DMS114 treated with DMSO at 0.1 percent for 48 hours (cell line): ENCODE results near the gene TNS4.

ENCODE experiments used
- DNase-seq: peaks from one replicate; lab custom pipeline; 2025; ENCODE audit not compliant: unreplicated experiment; lab: John Stamatoyannopoulos, UW

The TNS4 gene

DNA sequence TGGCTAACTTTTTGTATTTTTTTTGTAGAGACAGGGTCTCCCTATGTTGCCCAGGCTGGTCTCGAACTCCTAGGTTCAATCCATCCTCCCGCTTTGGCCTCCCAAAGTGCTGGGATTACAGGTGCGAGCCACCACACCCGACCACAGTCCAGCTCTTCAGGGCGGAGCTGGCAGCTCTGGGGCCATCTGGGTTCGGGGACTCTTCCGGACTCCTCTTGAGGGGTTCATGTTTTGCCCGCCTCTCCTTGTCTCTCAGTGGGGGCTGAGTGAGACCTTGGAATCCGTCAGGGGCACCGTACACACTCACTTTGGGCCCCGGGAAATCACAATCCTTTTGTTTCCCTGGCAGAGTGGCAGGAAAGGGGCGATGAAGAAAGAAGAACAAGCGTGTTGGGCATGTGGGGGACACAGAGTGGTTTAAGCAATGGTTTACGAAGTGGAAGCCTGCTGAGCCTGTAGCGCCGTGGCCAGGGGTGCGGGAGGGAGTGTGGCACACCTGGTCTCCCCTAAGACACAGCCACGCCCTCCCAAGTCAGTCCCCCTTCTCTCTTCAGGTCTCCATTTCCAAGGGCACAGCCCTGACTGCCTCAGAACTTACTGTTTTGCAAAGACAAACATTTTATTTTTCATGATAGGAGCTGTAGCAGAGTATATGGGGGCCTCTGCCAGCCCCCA lies 26.1 kb downstream of the TNS4 start:
- no peak for DNase-seq

DNA sequence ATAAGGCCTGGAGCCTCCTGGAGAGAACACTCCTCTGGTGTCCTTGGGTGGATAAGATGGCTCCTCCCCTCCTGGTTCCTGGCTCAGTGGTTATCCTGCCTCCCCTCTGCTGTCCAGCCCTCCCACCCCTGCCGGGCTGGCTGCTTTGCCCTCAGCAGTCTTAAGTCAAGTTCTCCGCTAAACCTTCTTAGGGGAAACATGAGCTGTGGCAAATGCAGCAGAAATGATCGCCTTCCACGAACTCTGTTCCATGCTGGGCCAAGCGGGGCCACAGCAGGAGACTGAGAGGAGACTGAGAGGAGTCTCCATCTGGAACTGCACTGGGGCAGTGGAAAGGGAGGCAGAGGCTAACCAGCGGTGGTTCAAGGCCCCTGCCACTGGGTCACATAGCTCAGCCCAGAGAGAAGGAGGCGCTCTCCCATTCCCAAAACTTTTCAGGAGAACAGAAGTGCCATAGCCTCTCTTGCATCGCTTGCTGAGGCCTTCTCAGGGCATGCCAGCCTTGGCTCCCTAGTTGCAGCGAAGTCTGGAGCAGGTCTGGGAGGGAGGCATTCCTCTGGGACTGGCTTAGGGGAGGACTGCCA lies 26.9 kb downstream of the TNS4 start:
- DNase-seq = no peak

DNA sequence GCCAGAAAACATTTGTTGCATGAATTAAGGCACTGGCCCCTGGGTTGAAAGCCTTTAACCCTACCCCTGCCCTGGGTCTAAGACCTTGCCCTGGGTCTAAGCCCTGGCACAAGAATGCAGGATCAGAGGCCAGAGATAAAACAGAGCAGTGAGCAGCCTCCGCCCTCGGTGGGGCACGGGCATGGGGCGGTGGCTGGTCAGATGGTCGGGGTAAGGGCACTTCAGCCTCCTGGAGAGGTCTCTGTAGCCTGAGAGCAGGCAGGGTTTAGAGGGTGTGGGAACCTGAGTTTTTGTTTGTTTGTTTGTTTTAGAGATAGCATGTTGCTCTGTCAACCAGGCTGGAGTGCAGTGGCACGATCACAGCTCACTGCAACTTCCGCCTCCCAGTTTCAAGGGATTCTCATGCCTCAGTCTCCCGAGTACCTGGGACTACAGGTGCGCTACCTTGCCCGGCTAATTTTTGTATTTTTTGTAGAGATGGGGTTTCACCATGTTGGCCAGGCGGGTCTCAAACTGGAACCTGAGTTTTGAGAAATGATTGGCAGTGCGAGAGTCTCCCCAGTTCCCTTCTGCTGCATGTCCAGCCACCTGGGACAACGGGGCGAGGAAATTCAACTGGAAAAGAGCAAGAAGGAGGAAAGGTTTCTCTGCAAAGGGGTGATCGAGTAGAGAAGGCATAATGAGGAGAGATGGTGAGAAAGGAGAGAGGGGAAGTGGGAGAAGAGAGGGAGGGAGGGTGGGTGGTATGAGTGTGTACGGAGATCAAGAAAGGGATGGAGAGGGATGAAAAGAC lies 27.7 kb downstream of the TNS4 start:
- DNase-seq = no peak

DNA sequence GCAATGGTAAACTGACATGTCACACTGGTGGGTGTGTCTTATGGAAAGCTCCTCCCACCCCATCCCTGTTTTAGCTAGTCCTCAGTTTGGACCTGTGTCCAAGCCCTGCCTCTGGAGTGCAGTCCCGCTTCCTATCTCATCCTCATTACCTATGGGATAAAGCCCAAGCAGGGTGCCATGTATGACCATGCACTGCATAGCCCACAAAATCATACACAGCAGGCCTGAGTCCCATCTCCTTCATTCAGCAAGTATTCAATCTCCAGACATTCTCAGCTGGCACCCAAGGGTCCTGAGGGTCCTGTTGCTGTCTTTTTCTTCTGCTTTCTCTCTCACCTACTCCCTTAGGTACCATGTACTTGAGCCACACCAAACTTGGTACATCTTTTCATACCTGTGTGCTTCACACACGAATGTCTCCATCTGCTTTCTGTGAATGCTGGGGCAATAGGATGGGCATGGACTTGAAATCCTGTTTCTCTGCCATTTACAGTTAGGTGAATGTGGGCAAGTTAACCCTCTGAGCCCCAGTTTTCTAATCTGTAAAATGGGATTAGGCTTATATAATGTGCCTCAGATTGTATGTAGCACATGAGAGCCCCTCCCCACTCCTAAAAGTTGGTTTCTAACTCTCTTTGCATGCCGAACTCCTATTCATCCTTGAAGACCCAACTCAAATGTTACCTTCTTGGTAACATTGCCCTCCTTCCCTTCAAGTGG lies 28.5 kb downstream of the TNS4 start:
- no peak for DNase-seq

DNA sequence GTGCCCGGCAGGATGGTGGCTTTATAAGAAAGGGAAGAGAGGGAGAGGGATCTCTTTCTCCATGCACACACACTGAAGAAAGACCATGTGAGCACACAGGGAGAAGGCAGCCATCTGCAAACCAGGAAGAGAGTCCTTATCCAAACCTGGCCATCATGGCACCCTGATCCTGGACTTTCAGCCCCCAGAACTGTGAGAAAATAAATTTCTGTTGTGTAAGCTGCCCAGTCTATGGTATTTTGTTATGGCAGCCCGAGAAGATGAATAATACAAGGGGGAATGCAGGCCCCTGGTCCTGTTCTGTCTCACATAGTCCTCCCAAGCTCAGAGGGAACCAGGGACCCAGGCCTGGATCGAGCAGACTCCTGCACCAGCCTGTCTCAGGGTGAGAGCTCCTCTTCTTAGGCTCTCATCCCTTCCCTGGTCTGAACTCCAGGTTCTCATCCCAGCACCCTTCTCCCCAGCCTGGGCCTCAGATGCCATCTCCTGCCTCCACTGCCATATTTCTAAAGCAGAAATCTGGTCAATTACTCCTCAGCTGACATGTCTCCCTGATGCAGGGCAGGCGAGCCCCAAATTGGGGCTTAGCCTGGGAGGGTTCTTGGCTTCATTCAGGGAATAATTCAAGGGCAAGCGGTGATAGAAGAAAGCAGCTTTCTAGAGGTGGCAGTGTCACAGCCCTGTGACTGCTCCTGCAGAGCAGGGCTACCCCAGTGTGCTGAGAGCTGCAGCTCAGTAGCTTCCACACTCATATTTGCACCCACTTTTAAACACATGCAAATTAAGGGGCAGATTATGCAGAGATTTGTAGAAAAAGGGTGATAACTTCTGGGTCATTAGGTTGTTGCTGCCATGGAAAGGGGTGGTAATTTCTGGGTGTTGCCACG lies 29.3 kb downstream of the TNS4 start:
- DNase-seq = no peak

DNA sequence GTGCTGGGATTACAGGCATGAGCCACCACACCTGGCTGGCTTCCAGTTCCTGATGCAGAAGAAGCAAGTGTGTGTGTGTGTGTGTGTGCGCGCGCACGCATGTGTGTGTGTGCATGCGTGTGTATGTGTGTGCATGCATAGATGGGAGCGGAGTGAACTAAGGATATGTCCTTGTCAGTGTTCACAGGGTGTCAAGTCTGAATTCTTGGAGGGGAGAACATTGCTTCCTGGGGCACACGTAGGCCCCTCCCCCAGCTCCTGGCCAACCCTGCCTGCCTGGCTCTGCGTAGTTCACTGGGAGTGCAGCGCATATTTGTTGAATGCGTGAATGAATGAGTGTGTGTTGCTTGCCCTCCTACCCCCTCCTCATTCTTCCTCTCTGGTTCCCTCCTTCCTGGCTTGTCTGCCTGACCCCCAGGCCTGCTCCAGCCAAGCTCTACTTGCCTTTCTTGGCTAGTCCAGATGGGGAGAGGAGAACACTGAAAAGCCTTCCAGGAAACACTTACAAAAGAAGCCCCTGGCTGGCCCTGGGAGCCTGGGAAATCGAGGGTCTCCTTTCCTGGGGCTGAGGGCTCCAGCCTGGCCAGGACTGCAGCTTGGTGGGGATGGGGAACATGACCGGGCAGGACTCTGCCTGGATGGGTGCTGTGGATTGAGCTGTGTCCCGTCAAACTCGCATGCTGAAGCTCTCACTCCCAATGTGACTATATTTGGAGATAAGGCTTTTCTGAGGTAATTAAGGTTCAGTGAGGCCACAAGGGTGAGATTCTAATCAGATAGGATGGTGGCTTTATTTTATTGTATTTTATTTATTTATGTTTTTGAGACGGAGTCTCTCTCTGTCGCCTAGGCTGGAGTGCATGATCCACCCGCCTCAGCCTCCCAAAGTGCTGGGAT lies 30.2 kb downstream of the TNS4 start:
- DNase-seq = no peak

DNA sequence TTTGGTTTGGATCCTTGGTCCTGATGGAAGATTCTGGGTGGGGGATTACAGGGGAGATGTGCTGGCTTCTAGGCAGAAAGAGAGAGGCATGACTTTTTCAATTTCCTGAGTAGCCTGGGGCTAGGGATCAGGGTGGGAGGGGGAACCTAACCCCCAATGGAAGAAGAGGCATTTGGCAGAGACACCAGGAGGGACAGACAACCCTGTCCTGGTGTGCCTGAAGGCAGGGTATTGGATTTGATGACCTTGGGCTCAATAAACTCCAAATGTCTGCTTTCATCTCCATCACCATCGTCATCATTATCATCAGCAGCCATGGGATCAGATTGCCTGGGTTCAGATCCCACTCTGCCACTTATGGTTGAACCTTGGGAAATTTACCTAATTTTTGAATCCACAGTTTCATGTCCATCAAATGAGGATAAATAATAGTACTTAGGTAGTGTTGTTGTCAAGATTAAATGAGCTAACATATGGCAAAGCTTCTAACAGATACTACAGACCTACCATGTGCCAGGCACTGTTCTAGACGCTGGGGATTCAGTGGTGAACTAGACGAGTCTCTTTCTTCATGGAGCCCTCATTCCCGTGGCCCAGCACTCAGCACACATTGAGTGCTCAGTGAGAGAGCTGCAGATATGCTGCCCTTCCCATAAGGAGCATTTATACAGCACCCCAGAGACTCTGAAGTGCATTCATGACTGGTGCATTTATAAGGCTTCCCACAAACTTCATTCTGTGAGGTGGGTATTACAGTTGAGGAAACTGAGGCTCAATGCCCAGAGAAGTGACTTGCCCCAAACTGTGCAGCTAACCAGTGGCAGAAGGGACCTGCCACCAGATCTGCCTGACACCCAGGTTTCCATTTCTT lies 31.4 kb downstream of the TNS4 start:
- DNase-seq = no peak

DNA sequence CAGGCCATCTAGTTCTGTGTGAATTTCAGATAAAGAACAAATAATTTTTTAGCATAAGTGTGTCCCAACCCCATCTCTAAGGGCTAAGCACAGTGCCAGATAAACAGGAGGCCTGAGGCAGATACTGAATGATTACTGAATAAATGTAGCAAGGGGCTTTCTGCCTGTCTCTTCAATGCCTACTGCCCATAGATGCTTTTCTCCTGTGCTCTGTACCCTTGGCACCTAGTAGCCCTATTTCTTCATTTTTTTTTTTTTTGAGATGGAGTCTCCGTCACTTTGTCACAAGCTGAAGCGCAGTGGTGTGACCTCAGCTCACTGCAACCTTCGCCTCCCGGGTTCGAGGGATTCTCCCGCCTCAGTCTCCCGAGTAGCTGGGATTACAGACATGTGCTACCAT lies 32.9 kb downstream of the TNS4 start:
- no peak for DNase-seq

DNA sequence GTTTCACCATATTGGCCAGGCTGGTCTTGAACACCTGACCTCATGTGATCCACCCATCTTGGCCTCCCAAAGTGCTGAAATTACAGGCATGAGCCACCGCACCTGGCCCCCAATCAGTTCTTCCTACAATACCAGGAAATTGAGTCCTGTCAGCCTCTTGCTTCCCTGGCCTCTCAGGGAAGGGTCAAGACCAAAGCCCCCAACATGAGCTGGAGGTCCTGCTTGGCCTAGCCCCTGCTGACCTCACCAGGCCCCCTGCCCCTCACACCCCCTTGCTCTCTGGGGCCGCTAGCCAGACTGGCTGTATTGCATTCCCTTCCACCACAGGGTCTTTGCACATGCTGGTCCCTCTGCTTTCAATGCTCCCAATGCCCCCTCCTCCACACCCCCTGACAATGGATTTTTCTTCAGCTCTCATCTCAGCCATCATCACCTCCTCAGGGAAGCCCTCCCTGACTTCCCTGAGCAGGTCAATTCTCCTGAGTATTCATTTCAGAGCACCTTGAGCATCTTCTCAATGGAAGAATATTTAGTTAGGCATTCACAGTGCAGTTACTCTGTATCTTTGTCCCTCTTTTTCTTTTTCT lies 34.0 kb downstream of the TNS4 start:
- no peak for DNase-seq

DNA sequence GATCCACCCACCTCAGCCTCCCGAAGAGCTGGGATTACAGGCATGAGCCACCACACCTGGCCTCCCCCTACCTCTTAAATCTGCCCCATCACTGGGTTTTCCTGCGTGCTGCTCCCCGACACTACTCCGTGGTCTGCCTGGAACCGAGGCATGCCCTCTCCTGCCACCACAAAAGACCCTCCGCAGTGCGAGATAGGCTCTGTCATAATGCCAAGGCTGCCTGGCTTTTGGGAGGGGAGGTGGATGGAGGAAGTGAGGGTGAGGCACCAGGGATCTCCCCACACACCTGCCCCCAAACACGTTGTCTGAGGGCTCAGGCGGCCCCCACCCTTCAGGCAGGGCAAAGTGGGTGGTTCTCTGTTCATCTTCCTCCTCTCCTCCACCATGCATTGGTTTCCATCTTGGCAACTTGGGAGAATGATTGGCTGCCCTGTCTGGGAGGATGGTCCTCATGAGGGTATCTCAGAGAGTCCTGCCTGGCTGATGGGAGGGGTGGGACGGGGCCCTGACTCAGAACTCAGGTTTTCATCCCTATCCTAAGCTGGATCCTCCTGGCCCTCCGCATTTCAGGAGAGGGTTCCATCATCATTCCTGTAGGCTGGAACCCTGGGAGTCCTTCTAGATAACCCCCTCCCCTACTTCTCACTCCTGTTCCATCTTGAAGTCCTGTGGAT lies 35.0 kb downstream of the TNS4 start:
- DNase-seq = no peak

DNA sequence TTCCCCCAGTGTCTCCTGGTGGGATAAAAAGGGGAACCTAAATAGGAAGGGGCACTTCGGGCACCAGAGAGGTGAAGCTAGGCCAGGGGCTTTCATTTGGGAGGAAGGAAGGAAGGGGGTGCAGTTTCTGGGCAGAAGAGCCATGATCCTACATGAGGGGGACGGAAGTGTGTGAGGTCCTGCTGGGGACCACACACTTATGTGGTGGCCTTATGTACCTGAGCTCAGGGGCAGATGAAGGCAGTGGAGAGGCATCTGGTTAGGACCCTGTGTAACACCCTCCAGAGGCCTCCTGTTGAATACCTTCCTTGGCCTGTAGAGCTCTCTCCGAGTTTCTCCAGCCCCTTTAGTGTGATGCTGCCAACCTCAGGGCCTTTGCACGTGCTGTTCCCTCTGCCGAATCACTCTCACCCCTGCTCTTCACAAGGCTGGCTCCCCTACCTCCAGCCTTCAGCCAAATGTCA lies 37.0 kb downstream of the TNS4 start:
- DNase-seq = no peak

DNA sequence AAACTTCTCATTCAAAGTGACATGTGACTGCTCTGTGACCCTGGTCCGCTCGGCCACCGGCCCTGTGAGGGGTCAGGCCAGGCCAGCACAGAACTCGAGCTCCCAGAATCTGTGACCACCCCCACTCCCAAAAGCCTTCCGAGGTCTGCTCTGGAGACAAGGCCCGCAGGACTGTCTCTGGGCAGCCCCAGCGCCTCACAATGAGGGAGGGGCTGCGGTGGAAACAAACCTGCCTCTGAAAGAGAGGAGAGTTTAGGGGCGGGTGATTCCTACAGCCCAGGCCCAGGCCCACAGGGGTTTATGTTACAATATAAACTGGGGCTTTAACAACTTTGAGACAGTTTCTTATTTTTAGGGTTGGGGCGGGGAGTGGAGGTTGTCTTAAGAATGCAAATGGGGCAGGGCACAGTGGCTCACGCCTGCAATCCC lies 38.3 kb downstream of the TNS4 start:
- no peak for DNase-seq

DNA sequence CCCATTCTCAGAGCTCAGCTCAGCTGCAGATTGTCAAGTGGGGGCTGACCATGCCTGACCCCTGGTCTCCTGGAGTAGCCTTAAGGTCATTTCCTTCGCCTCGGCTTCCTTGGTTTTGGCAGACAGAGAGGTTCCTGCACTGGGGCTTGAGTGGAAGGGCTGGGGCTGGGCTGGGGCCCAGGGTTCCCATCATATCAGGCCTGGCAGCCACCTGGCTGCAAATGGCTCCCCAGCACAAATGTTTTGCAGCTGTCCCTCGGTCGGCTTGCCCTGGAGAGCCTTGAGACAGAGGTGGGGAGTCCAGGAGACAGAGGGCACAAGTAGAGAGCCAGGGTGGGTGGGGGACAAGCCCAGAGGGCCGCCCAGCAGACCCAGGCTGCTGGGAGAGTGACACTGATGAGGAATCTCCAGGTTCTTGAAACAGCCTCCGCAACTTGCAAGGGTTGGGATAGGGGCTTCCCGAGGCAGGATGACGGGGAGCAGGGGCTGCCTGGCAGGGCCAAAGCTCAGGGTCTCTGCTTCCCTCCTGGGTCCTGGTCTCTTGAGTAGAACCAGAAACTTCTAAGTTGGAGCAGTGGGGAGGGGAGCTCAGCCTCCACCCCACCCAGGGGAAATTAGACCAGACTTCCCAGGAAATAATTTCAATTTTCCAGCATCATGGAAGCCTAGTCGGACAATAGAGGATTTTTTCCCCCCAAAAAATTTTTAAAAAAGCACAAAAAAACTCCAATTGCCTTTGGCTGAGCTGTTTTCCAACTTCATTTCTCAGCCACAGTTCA lies 38.9 kb downstream of the TNS4 start:
- DNase-seq = no peak

DNA sequence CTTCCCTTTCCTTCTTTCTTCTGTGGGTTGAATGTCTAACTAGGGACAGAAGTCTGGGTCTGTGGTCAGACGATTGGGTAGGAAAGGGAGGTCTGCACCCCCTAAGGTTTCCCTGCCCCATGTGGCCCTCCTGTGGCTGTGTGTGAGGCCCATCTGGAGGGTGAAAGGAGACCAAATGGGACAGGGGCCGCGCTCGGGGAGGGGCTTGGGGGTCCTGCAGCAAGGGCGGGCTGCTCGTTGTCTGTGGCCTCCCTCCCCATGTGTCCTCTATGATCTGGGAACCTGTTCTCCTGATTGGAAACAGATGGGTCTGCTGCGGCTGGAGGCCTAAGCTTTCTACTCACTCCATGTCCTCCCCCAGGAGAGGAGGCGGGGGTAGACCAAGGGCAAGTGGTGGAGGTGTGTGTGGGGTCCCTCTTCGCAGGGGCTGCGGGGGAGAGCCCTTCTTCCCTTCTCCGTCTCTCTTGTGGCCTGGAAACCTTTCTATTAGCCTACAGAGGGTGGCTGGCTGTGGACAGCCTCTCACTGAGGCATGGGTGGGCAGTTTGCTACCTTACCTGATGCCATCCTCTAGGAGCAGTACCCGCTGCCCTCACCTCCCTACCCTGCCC lies 39.6 kb downstream of the TNS4 start:
- DNase-seq = no peak

DNA sequence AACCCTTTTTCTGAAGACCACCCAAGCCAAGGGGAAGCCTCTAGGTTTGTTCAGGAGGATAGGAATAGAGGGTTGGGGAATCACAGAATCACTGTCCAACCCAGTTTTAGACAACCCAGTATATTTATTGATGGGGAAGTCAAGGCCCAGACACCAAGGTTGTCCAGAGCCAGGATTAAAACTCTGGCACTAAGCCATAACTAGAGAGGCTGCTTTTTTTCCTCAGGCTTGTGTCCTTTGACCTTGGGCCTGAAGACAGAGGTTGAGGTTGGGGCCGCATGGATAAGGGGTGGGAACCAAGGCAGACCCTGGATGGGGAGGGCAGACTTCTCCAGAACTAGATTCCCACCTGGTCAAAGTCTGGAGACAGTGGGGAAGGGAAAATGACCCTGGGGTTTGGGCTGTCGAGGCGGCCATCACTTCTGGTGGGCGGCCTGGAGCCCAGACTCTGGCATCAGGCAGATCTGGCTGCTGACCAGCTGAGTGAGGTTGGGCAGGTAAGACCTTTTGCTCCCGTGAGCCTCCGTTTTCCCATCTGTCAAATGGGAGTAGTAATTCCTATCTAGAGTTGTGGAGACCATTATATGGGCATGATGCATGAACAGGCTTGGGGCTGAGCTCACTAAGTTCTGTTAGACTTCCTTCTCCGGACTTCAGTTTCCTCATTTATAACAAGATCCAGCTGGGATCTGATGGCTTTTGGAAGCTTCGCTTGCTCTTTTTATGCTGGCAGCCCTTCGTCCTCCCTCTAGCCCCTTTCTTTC lies 40.3 kb downstream of the TNS4 start:
- DNase-seq = no peak

DNA sequence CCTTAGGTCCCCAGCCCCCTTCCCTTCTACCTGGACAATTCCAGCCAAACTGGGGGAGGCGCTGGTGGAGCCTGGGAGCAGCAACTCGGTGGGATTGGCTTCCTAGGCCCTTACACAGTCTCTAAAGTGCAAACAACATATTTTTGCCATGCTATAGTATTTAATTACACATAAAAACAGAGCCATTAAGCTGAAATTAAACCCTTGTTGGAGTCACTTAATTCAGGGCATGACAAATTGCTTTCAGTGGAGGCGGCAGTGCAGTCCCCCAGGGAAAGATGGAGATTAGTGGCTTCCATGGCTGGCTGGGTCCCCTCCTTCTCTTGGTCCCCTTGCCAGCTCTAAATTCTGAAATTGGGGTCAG lies 40.8 kb downstream of the TNS4 start:
- no peak for DNase-seq
